ENCODE results near the gene RNASE9. TPM values are rescaled to one million over a fixed set of nuclear protein-coding genes. Genes with fewer than 3 reads are reported as not detected.
A peak's percentile ranks its signal among the peaks of the same experiment; 100 is the strongest.
"Not testable (repeated sequence)": the region's sequence is repeated elsewhere in the genome, so short reads cannot be mapped to it uniquely, and the experiment has no call there.

Gene RNASE9
- polyA plus RNA-seq, 3 donors = not detected

GRCh38 chr14:20570720-20571119 is 9.9 kb upstream of the RNASE9 start:
- intact Hi-C loops (cut with micrococcal nuclease); H3K4me2 ChIP-seq (replicated peaks; ENCODE audit: extremely low read depth, low read length, poor library complexity, severe bottlenecking); H3K27ac ChIP-seq (ENCODE audit: low read depth in 1 of 2, low read length in 2 of 2); H3K36me3 ChIP-seq (replicated peaks in 1 of 2; ENCODE audit: control insufficient read depth in 1 of 2, insufficient read depth in 2 of 2, low read length in 2 of 2); H2AFZ ChIP-seq (ENCODE audit: insufficient read depth, low read depth, low read length, poor library complexity, severe bottlenecking); H3K9ac ChIP-seq (ENCODE audit: insufficient read depth, low read length, poor library complexity, severe bottlenecking); H3K4me3 ChIP-seq (replicated peaks in 1 of 3; ENCODE audit: low read depth in 2 of 3, low read length in 3 of 3); H3K27me3 Mint-ChIP-seq (ENCODE audit: low read depth in 3 of 3); H3K27me3 ChIP-seq (ENCODE audit: control insufficient read depth in 2 of 2, insufficient read depth in 2 of 2, low read length in 2 of 2); H3K4me3 Mint-ChIP-seq; H3K79me2 ChIP-seq (ENCODE audit: insufficient read depth, low read length); H3K36me3 Mint-ChIP-seq; H3K27ac Mint-ChIP-seq; H4K20me1 ChIP-seq (ENCODE audit: insufficient read depth, low read length); H3K4me1 Mint-ChIP-seq; H3K4me1 ChIP-seq (ENCODE audit: control insufficient read depth in 1 of 2, insufficient read depth in 2 of 2, low read length in 2 of 2): not testable (repeated sequence)
- peak; percentile 18 to 58 (median 20) for DNase-seq
- H3K9me3 Mint-ChIP-seq = peaks cover 8 to 23% (median 19%) of the 10 kb centered on the region in 7 donors
- no CpG with 5 or more reads among the region's 1 CpG for WGBS (ENCODE audit: insufficient coverage)
- peaks cover 12 to 16% of the 10 kb centered on the region in 2 donors for H3K9me3 ChIP-seq (replicated peaks in 1 of 2; ENCODE audit: control insufficient read depth in 1 of 2, insufficient read depth in 1 of 2, low read length in 2 of 2)

- H3K4me3 ChIP-seq (replicated peaks in 1 of 3; ENCODE audit: low read depth in 2 of 3, low read length in 3 of 3); H3K4me1 Mint-ChIP-seq; H2AFZ ChIP-seq (ENCODE audit: insufficient read depth, low read depth, low read length, poor library complexity, severe bottlenecking); H3K79me2 ChIP-seq (ENCODE audit: insufficient read depth, low read length); H3K4me3 Mint-ChIP-seq; H3K4me1 ChIP-seq (ENCODE audit: control insufficient read depth in 1 of 2, insufficient read depth in 2 of 2, low read length in 2 of 2); H3K27me3 ChIP-seq (ENCODE audit: control insufficient read depth in 2 of 2, insufficient read depth in 2 of 2, low read length in 2 of 2); H4K20me1 ChIP-seq (ENCODE audit: insufficient read depth, low read length); H3K4me2 ChIP-seq (replicated peaks; ENCODE audit: extremely low read depth, low read length, poor library complexity, severe bottlenecking); H3K9ac ChIP-seq (ENCODE audit: insufficient read depth, low read length, poor library complexity, severe bottlenecking); H3K36me3 ChIP-seq (replicated peaks in 1 of 2; ENCODE audit: control insufficient read depth in 1 of 2, insufficient read depth in 2 of 2, low read length in 2 of 2); intact Hi-C loops (cut with micrococcal nuclease); DNase-seq; H3K27ac ChIP-seq (ENCODE audit: low read depth in 1 of 2, low read length in 2 of 2); H3K27ac Mint-ChIP-seq; H3K27me3 Mint-ChIP-seq (ENCODE audit: low read depth in 3 of 3); H3K36me3 Mint-ChIP-seq: not testable (repeated sequence)
- 100% methylated on average over 1 of the region's 2 CpGs for WGBS (ENCODE audit: insufficient coverage)
- H3K9me3 Mint-ChIP-seq = peaks cover 8 to 23% (median 19%) of the 10 kb centered on the region in 7 donors
- peaks cover 12 to 16% of the 10 kb centered on the region in 2 donors for H3K9me3 ChIP-seq (replicated peaks in 1 of 2; ENCODE audit: control insufficient read depth in 1 of 2, insufficient read depth in 1 of 2, low read length in 2 of 2)
Observed at GRCh38 chr14:20569865-20570264, 9.0 kb upstream of the RNASE9 start.

DNA sequence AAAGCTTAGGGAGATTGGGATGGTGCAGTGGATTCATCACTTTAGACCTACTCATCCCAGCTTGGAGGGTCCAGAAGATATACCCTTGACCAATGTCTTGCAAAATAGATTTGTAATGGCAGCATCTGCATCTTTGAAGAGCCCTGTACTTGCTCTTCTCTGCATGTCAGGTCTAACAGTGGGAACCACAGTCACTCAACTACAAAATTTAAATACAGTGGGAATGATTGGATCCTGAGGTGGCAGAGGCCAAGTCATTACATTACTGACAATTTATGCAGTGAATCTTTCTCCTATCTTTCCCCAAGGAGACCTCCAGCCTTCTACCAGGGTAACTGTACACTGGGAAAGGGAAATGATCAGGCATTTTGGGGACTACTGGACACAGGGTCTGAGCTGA is 8.2 kb upstream of the RNASE9 start:
- Histone ChIP-seq H3K4me3 (replicated peaks in 1 of 3; ENCODE audit: low read depth in 2 of 3, low read length in 3 of 3) (no peak overlapping the region), H4K20me1 (ENCODE audit: insufficient read depth, low read length) (no peaks in the 10 kb centered on the region), H3K9ac (ENCODE audit: insufficient read depth, low read length, poor library complexity, severe bottlenecking) (no peak overlapping the region), H3K9me3 (replicated peaks in 1 of 2; ENCODE audit: control insufficient read depth in 1 of 2, insufficient read depth in 1 of 2, low read length in 2 of 2) (peaks cover 12 to 16% of the 10 kb centered on the region in 2 donors), H3K4me1 (ENCODE audit: control insufficient read depth in 1 of 2, insufficient read depth in 2 of 2, low read length in 2 of 2) (no peaks in the 10 kb centered on the region), H2AFZ (ENCODE audit: insufficient read depth, low read depth, low read length, poor library complexity, severe bottlenecking) (no peak overlapping the region), H3K27me3 (ENCODE audit: control insufficient read depth in 2 of 2, insufficient read depth in 2 of 2, low read length in 2 of 2) (no peaks in the 10 kb centered on the region), H3K36me3 (replicated peaks in 1 of 2; ENCODE audit: control insufficient read depth in 1 of 2, insufficient read depth in 2 of 2, low read length in 2 of 2) (no peaks in the 10 kb centered on the region), H3K27ac (ENCODE audit: low read depth in 1 of 2, low read length in 2 of 2) (no peak overlapping the region), H3K4me2 (replicated peaks; ENCODE audit: extremely low read depth, low read length, poor library complexity, severe bottlenecking) (no peak overlapping the region), H3K79me2 (ENCODE audit: insufficient read depth, low read length) (no peaks in the 10 kb centered on the region)
- intact Hi-C loops (cut with micrococcal nuclease) = no loop called here
- Mint-ChIP-seq H3K4me3 (no peak overlapping the region), H3K9me3 (peaks cover 8 to 23% (median 19%) of the 10 kb centered on the region in 7 donors), H3K4me1 (peaks cover 7% of the 10 kb centered on the region), H3K27ac (no peak overlapping the region), H3K27me3 (ENCODE audit: low read depth in 3 of 3) (peaks cover 0 to 2% (median 0%) of the 10 kb centered on the region in 3 donors), H3K36me3 (no peaks in the 10 kb centered on the region)
- TF ChIP-seq, protein P1, sequence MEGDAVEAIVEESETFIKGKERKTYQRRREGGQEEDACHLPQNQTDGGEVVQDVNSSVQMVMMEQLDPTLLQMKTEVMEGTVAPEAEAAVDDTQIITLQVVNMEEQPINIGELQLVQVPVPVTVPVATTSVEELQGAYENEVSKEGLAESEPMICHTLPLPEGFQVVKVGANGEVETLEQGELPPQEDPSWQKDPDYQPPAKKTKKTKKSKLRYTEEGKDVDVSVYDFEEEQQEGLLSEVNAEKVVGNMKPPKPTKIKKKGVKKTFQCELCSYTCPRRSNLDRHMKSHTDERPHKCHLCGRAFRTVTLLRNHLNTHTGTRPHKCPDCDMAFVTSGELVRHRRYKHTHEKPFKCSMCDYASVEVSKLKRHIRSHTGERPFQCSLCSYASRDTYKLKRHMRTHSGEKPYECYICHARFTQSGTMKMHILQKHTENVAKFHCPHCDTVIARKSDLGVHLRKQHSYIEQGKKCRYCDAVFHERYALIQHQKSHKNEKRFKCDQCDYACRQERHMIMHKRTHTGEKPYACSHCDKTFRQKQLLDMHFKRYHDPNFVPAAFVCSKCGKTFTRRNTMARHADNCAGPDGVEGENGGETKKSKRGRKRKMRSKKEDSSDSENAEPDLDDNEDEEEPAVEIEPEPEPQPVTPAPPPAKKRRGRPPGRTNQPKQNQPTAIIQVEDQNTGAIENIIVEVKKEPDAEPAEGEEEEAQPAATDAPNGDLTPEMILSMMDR (IDR thresholded peaks at IDR 0.05) = no peak
- no peak for DNase-seq
